ENCODE data around the gene HOXA10.

The HOXA10 gene

DNA sequence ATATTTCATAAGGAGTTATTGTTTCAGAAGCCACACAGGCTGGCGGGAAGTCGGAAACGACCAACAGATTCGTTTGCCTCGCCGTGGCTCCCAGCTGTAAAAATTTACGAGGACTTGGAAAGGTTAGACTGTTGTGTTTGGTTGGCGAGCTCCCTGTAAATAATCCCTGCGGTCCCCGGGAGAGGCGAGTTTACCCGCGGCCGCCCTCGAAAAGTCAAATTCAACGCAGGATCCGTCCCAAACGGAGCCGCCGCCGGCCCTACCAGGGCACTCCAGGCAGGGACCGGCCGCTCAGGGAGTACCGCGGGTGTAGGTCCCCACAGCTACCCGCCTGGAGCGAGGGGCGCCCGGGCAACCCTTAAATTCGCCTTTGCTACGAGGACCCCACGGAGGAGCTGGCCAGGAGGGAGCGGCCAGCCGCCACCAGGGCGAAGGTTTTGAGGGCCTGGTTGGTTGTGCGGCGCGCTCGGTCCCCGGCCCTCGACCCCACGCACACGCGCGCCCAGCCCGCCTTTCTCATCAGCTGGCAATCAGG, 8.1 kb downstream of the HOXA10 start (continued):
- TF ChIP-seq, protein P1, sequence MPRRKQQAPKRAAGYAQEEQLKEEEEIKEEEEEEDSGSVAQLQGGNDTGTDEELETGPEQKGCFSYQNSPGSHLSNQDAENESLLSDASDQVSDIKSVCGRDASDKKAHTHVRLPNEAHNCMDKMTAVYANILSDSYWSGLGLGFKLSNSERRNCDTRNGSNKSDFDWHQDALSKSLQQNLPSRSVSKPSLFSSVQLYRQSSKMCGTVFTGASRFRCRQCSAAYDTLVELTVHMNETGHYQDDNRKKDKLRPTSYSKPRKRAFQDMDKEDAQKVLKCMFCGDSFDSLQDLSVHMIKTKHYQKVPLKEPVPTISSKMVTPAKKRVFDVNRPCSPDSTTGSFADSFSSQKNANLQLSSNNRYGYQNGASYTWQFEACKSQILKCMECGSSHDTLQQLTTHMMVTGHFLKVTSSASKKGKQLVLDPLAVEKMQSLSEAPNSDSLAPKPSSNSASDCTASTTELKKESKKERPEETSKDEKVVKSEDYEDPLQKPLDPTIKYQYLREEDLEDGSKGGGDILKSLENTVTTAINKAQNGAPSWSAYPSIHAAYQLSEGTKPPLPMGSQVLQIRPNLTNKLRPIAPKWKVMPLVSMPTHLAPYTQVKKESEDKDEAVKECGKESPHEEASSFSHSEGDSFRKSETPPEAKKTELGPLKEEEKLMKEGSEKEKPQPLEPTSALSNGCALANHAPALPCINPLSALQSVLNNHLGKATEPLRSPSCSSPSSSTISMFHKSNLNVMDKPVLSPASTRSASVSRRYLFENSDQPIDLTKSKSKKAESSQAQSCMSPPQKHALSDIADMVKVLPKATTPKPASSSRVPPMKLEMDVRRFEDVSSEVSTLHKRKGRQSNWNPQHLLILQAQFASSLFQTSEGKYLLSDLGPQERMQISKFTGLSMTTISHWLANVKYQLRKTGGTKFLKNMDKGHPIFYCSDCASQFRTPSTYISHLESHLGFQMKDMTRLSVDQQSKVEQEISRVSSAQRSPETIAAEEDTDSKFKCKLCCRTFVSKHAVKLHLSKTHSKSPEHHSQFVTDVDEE (CRISPR knock-in tag; IDR thresholded peaks at IDR 0.05) = no peak
- TF ChIP-seq ARNTL (CRISPR knock-in tag; IDR thresholded peaks at IDR 0.05; ENCODE audit: borderline replicate concordance, low read depth) (no peak), SNAI2 (CRISPR knock-in tag; IDR thresholded peaks at IDR 0.05) (no peak), TOX (CRISPR knock-in tag; IDR thresholded peaks at IDR 0.05; ENCODE audit: borderline replicate concordance) (no peak), CSDC2 (CRISPR knock-in tag; IDR thresholded peaks at IDR 0.05) (no peak), OSR1 (CRISPR knock-in tag; IDR thresholded peaks at IDR 0.05) (no peak)
- TF ChIP-seq, protein P2, sequence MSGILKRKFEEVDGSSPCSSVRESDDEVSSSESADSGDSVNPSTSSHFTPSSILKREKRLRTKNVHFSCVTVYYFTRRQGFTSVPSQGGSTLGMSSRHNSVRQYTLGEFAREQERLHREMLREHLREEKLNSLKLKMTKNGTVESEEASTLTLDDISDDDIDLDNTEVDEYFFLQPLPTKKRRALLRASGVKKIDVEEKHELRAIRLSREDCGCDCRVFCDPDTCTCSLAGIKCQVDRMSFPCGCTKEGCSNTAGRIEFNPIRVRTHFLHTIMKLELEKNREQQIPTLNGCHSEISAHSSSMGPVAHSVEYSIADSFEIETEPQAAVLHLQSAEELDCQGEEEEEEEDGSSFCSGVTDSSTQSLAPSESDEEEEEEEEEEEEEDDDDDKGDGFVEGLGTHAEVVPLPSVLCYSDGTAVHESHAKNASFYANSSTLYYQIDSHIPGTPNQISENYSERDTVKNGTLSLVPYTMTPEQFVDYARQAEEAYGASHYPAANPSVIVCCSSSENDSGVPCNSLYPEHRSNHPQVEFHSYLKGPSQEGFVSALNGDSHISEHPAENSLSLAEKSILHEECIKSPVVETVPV (CRISPR knock-in tag; IDR thresholded peaks at IDR 0.05) = no peak

DNA sequence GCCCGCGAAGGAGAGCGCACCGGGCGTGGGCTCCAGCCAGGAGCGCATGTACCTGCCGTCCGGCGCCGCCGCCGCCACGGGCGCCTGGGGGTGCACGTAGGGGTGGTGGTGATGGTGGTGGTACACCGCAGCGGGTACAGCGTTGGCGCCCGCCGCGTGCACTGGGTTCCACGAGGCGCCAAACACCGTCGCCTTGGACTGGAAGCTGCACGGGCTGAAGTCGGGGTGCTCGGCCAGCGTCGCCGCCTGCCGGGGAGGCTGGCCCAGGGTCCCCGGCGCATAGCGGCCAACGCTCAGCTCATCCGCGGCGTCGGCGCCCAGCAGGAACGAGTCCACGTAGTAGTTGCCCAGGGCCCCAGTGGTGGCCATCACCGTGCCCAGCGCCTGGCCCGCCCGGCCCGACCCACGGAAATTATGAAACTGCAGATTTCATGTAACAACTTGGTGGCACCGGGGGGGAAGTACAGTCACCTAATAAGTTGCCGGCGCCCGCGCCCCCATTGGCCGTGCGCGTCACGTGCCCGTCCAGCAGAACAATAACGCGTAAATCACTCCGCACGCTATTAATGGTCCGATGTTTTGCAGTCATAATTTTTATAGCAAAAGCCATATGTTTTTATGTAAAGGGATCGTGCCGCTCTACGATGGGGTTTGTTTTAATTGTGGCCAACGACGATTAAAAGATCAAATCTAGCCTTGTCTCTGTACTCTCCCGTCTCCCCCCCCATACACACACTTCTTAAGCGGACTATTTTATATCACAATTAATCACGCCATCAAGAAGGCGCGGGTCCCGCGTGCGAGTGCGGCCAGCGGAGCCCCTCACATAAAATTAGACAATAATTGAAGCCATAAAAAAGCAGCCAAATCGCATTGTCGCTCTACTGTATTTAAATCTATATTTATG, 8.8 kb downstream of the HOXA10 start, which contains the start of gene HOXA9:
TSS of gene HOXA9 (minus strand) at position 449 of the 907 bp plus-strand sequence. CDS start at position 369, 80 bp downstream.
- TF ChIP-seq SNAI2 (CRISPR knock-in tag; IDR thresholded peaks at IDR 0.05) (no peak), RARB (CRISPR knock-in tag; IDR thresholded peaks at IDR 0.05) (no peak), ZFP3 (CRISPR knock-in tag; IDR thresholded peaks at IDR 0.05) (no peak), ZNF565 (CRISPR knock-in tag; conservative IDR thresholded peaks at IDR 0.05; ENCODE audit: low read depth) (no peak), ISL1 (CRISPR knock-in tag; IDR thresholded peaks at IDR 0.05) (no peak)
- no peak for ATAC-seq

DNA sequence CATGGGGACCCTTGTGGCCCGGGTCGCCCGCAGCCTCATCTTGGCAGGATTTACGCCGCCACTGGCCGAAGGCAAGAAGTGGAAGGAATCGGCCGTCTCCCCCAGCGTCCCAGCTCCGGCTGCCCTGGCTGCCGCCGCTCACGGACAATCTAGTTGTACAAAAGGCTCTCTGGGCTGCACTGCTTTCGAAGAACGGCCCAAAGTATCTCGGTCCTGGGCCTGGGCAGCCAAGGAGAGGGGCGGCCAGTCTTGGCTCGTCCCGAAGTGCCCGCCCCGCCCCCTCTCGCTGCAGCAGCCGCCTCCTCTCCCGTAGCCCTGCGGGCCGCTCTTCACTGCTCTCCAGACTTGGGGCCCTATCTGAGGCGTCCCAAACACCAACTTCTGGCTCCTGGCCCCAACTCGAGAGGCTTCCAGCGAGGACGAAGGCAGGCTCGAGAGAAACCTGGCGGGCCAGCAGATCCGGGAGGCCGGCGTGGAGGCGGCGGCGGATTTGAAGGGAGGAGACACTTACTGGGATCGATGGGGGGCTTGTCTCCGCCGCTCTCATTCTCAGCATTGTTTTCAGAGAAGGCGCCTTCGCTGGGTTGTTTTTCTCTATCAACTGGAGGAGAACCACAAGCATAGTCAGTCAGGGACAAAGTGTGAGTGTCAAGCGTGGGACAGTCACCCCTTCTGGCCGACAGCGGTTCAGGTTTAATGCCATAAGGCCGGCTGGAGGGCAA, 9.6 kb downstream of the HOXA10 start:
- TF ChIP-seq TOX (CRISPR knock-in tag; IDR thresholded peaks at IDR 0.05; ENCODE audit: borderline replicate concordance) (no peak), ZFP3 (CRISPR knock-in tag; IDR thresholded peaks at IDR 0.05) (no peak), TCF4 (CRISPR knock-in tag; IDR thresholded peaks at IDR 0.05; ENCODE audit: borderline replicate concordance) (no peak), ZC3H10 (CRISPR knock-in tag; IDR thresholded peaks at IDR 0.05) (no peak), BACH2 (CRISPR knock-in tag; IDR thresholded peaks at IDR 0.05; ENCODE audit: borderline replicate concordance) (no peak), ZNF70 (CRISPR knock-in tag; IDR thresholded peaks at IDR 0.05) (no peak), ZNF8 (CRISPR knock-in tag; IDR thresholded peaks at IDR 0.05) (no peak), CSDC2 (CRISPR knock-in tag; IDR thresholded peaks at IDR 0.05) (no peak), ISL1 (CRISPR knock-in tag; IDR thresholded peaks at IDR 0.05) (no peak), ESRRG (CRISPR knock-in tag; IDR thresholded peaks at IDR 0.05) (no peak), OSR1 (CRISPR knock-in tag; IDR thresholded peaks at IDR 0.05) (no peak), SNAI2 (CRISPR knock-in tag; IDR thresholded peaks at IDR 0.05) (no peak), PPARA (CRISPR knock-in tag; IDR thresholded peaks at IDR 0.05; ENCODE audit: borderline replicate concordance) (no peak), ARNTL (CRISPR knock-in tag; IDR thresholded peaks at IDR 0.05; ENCODE audit: borderline replicate concordance, low read depth) (no peak), RARB (CRISPR knock-in tag; IDR thresholded peaks at IDR 0.05) (no peak)
- TF ChIP-seq, protein P3, sequence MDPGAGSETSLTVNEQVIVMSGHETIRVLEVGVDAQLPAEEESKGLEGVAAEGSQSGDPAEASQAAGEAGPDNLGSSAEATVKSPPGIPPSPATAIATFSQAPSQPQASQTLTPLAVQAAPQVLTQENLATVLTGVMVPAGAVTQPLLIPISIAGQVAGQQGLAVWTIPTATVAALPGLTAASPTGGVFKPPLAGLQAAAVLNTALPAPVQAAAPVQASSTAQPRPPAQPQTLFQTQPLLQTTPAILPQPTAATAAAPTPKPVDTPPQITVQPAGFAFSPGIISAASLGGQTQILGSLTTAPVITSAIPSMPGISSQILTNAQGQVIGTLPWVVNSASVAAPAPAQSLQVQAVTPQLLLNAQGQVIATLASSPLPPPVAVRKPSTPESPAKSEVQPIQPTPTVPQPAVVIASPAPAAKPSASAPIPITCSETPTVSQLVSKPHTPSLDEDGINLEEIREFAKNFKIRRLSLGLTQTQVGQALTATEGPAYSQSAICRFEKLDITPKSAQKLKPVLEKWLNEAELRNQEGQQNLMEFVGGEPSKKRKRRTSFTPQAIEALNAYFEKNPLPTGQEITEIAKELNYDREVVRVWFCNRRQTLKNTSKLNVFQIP (CRISPR knock-in tag; IDR thresholded peaks at IDR 0.05; ENCODE audit: borderline replicate concordance, low read depth) = no peak
- TF ChIP-seq, protein P2 (CRISPR knock-in tag; IDR thresholded peaks at IDR 0.05) = no peak
- TF ChIP-seq, protein P4, sequence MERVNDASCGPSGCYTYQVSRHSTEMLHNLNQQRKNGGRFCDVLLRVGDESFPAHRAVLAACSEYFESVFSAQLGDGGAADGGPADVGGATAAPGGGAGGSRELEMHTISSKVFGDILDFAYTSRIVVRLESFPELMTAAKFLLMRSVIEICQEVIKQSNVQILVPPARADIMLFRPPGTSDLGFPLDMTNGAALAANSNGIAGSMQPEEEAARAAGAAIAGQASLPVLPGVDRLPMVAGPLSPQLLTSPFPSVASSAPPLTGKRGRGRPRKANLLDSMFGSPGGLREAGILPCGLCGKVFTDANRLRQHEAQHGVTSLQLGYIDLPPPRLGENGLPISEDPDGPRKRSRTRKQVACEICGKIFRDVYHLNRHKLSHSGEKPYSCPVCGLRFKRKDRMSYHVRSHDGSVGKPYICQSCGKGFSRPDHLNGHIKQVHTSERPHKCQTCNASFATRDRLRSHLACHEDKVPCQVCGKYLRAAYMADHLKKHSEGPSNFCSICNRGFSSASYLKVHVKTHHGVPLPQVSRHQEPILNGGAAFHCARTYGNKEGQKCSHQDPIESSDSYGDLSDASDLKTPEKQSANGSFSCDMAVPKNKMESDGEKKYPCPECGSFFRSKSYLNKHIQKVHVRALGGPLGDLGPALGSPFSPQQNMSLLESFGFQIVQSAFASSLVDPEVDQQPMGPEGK (CRISPR knock-in tag; IDR thresholded peaks at IDR 0.05; ENCODE audit: borderline replicate concordance) = no peak
- ATAC-seq = no peak
